NAMALWA (cell line): Measurements from ENCODE around the gene SAMD14.

Experiments
- DNase-seq: peaks from one replicate; pipeline ENCODE4 v3.0.0-alpha.2; 2015; ENCODE audit warnings: low spot score

SAMD14 gene

DNA sequence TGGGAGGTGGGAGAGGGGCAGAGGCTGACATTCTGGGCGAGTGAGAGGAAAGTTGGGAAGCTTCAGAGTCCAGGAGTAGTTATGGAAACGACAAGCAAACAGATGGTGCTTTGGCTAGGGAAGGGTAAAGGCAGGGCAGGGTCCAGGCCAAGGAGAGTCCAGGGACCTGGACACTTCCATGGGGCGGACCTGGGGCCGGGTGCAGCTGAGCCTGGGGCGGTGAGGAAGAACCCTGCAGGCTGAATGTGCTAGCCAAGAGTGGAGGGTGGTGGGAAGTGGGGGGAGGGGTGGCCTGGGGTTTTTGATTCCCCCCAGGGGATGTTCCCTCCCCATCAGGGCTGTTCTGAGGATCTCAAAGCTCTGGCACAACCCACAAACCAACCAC, 17.9 kb upstream of the SAMD14 start:
- no peak for DNase-seq

DNA sequence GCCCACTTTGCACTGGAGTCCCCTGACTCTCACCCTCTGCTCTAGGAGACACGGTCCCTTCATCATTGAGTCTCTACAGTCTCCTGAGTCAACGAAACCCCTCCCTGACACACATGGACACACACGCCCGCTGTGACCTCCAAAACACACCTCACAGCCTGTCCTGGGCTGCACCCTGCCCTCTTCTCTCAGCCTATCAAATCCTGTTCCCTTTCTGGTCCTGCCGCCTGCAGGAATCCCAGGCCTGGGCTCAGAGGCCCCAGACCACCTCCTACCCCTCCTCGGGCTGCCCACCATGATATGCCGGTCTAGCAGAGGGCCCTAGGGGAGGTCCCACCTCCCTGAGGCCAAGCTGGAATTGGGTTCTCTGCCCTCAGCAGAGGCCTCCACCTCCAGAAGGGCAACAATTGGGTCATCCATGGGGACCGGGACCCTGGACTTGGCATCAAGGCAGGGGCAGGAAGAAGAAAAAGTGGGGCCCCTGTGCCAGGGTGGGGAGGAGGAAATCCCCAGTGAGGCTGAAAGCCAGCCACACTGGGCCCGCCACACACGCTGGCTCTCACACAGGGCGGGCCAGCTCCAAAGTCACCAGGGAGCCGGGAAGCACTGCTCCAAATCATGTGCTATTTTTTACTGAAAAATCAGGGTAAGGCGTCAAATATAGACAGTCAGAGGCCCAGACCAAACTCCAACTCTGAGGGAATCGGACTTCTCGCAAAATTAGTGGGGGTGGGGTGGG, 17.1 kb upstream of the SAMD14 start:
- peak; percentile 40 for DNase-seq

DNA sequence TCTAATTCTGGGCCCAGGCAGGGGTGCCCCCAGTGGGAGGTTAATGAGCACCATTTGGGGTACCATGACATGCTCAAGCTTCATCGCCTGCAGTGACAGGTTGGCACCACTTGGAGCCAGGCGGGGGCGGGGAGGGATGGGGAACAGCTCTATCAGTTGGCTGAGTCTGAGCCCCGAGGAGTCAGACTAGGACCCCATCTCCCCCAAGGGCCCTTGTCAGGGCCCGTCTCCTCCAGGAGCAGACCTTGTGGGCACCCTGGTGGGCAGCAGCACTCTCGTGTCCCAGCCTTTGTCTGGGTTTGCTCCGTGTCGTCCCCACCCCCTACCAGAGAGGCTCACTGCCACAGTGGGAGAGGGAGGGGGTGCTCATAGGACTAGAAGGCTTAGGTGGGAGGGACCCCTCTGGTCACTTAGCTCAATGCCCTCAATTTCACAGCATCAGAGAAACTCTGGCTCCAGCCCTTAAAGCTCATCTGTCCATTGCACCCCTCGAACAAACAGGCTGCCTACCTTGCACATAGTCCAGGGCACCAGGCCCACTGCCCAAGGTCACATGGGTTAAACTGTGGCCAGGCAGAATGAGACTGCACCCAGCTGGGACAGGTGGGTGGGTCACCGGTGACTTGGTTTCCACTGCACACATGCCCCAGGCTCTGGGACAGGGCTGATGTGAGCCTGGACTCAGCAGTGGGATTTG, 16.4 kb upstream of the SAMD14 start:
- no peak for DNase-seq

DNA sequence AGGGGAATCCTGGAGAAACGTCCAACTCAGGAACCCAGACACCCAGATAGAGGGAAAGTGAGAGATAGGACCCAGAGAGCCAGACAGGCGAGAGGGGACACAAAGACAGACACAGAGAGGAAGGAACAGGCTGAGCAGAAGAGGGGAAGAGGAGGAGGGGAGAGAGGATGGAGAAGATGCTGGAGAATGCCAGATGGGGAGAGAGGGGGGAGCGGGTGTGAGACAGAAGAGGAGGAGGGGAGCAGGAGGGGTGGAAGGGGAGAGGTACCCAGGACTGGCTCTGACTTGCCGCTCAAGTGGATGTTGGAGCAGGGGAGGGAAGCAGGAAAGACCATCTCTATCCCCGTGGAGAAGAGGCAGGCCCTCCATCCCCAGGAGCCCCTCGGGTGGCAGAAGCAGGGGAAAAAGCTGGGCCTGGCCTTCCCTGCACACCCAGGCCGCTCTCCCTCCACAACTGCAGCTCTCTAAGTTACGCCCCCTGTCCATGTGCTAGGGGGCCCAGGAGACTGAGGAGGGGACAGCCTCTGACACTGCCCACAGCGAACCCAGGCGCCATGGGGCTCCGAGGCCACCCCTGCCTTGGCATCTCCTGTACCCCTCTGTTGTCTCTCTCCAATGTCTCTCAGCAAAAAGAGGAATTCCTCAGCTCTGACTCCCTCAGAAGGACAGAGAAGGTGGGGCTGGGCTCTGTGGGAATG, 15.7 kb upstream of the SAMD14 start:
- DNase-seq, result no peak

DNA sequence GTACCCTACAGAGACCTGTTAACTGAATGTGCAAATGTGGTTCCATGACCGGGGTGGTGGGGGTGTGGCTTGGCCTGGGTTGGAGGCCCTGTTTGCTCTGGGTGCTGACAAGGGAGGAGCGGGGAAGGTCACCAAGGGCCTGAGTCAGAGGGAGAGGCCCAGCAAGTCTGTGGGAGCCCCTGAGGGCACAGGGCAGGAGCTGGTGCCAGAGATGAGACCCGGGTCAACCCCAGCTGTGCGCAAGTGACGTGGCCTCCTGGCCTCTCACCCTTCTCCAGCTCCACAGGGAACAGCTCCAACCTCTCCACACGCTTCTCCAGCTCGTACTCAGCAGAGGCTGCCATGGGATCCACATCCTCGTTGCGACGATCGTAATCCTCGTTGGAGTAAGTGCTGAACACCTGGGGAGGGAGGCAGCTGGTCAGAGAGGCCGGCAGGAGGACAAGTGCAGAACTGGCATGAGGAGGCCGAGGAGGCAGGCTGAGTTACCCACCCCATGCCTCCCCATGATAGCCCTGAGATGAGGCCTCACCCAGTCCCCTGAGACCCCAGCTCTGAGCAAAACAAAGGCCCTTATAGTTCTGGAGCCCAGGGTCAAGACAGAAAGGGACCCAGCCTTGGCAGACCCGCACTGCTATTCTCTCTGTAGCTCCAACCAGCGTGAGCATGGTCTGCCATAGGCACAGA, 15.0 kb upstream of the SAMD14 start:
- DNase-seq, result no peak

DNA sequence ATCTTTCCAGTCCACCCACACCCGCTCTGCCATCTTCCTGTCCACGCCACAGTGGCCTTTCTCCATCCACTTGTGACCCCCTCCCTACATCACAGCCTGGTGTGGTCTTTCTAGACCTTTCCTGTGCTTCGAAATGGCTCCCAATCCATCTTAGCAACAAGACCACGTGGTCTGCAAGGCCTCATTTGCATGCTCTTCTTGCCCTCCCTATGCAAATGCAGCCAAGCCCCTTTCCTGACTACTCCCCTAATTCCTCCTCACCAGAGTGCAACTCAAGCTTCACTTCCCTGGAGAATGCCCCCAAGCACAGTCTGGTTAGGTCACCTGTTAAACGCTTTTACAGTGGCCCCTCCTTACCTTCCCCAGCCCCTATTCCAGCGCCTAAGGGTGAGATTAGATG, 14.4 kb upstream of the SAMD14 start:
- peak; percentile 29 for DNase-seq

DNA sequence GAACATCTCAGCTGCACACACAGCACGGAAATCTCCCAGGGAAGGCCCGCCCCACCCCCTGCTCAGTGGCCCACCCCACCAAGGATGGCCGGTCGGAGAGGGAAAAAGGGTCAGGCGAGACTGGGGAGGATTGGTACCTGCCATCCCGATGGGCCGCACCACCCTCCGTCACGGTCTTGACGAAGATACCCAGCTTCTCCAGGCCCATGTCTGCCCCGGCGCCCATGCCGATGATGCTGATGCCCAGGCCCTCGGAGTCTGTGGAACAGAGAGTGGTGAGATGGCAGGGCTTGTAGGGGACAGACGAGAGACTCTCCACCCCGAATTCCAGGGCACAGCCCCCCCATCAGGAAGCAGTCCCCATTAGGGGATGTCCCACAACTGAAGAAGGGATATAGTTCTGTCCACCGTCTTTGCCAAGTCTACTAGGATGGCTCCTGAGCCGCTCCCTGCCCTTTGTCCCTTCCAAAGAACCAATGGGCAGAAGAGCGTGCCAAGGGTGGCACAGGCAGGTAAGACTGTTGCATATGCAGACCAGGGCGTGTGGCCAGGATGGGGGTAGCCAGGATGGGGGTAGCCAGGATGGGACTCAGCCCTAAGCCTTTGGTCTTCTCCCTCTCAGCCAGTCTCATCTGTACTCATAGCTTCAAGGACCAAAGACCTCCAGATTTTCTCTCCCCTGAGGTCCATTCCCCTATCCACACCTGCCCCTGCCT, 13.7 kb upstream of the SAMD14 start:
- DNase-seq, result no peak

DNA sequence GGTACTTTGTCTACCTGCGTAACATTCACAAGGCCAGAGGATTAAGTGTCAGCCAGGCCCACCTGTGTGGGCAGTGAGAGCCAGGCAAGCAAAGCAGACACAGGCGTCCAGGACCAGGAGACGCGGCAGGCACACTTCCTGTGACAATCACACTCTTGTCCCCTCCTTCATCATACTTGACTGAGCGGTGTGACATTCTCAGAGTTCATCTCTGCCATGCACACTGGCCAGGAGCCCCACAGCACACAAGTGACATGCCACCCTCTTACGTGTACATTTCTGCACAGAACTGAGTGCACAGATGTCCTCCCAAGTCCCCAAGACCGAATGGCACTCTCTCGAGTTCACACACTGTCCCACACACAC, 11.8 kb upstream of the SAMD14 start:
- DNase-seq, result no peak

DNA sequence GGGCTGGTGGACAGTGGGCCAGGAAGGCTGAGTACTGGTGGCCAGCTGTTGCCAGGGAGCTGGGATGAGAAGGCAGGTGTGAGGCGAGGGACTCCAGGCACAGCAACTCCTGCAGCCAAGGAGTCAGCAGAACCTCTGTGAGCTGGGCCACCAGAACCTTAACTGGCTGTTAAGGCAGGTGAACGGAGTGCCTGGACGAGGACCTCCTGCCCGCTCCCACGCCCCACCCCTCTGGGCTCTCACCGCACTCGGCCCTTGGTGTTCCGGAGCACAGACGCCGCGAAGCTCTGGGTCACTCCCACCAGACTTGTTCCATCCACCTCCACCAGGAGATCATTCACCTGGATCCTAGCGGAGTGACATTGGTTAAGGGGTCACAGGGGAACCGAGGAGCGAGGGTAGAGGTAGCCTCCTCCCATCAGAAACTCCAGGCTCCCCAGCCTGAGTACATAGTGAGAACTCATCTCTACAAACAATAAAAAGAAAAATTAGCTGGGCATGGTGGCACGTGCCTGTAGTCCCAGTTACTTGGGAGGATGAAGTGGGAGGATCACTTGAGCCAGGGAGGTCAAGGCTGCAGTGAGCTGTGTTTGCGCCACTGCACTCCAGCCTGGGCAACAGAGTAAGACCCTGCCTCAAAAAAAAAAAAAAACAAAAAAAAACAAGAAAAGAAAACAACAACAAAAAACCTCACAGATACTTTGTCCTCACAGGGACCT, 11.2 kb upstream of the SAMD14 start:
- no peak for DNase-seq

DNA sequence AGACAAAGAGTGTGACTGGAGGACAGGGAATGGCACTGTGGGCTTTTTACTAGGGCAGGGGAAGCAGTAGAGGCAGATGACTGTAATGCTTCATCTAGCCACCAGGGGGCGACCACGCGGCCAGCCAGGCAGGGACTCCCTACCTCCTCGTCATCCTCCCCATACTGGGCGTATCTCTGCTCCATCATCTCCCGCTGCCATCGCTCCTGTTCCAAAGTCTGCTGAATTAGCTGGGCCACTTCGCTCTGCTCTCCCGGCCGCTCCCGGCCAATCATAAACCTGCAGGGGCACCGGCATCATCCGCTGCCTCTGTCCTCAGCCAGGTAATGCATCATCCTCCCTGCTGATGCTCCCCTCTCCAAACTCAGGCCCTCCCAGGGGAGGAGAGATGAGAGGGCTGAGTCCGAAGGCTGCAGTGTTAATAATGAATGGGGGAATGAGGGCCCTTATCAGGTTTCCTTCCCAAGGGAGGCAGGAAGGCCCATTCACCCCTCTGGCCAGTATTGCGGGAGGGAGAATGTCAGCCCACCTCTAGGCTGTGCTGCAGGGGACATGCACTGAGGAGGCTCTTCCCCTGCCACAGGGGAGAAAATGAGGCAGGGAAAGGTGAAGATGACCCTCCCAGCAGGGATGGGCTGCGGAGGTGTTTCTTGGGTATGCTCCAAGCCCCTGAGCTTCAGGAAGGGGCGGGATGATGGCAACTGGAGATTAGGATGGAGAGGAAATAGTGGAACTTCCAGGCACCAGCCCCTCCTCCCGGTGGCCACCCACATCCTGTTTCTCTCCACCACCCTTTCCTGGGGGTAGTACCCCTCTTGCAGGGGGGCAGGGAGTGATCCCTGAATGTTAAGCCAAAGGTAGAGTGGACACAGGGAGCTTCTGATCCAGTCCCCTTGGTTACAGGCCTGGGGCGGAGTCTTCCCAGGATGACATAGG, 10.3 kb upstream of the SAMD14 start:
- DNase-seq, result peak; percentile 67

DNA sequence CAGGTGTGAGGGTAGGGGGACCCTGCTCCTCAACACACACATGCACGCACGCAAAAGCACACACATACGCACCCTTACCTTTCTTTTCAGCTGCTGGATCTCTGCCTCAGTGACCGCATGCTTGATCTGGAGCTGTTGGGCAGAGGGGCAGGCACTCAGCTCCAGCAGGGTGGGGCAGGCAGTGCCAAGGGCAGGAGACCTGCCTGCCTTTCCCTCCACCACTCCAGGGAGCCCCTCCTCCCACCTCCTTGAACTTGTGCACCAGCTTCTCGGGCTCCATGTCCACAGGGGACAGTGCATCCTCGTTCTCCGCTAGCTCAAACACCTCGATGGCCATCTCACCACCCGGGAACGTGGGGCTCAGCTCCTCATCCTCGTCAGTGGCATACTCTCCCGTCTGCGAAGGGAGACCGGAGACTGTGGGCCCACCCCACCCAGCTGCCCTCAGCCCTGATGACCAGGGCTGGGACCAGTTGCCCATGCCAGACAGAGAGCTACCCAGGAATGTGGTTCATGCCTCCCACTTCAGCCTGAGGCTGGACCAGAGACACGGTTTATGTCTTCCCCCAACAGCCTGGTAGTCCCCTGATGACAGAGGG, 9.3 kb upstream of the SAMD14 start:
- no peak for DNase-seq

DNA sequence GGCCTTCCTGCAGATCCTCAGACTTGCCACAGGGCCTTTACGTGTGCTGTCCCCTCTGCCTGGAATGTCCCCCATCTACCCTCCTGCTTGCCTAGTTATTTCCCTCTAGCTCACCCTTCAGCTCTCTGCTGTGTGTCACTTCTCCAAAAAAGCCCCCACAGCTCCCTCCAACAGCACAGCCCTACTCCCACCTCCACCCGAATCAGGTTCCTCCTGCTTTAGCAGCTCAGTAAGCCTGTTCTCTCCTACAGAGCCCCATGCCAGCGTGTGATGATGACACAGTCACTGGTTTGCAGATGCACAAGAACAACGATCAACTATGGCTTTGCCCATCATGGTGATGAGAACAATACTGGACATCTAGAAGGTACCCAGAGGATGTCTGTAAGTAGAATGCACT, 7.1 kb upstream of the SAMD14 start:
- DNase-seq, result no peak

DNA sequence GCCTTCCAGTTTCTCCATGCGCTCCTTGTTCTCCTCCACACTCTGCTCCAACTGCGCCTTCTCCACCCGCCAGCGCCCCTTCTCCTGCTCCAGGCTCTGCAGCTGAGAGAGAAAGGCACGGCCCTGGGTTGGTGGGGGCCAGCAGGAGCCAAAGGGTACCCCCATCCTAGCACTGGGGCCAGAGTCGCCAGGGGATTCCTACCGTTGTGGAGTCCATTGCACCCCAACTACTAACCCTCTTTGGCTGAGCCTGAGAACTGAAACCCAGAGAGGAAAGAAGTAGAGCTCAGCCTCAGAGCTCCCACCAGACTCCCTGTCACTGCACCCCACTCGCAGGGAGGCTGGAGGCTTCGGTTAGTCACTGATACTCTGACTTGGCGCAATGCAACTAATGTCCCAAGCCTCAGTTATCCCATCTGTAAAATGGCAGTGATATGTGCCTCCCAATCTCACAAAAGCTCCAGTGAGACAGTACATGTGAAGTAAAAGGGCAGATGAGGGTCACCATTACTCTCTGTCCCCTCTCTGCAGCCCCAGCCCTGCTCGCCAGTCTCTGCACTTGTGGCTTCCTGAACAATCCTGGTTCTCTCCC, 6.2 kb upstream of the SAMD14 start:
- DNase-seq, result no peak

DNA sequence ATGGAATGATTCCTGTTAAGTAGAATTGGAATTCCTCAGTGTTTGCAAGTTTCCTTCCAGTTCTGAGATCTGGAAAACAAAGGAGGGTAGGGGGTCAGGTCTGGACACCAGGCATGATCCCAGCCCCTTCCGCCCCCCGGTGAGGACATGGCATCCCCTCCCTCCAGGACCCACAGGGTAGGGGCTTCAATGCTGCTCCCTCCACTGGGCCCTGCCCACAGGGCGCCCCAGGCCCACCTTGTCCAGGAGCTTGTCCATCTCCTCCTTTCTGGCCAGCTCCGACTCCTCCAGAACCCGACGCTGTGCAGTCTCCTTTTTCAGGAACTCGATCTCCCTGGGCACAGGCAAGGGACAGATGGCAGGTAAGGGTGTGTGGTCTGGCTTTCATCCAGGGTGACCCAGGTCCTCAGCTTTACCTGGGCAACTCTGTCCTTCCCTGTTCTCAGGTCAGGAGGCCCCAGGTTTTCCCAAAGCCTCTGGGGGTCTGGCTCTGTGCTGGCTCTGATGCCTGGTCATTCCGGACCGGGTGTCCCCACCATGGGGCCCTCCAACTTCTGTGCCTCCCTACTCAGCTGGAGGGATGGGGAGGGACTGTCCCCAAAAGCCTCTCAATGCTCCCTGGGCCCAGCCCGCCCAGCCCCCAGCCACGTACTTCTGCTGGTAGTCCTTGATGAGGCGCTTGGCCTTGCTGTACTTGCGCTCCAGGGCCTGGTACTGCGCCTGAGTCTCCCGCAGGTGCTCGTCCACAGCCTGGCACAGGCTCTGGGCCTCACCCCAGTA, 5.5 kb upstream of the SAMD14 start:
- DNase-seq, result no peak

DNA sequence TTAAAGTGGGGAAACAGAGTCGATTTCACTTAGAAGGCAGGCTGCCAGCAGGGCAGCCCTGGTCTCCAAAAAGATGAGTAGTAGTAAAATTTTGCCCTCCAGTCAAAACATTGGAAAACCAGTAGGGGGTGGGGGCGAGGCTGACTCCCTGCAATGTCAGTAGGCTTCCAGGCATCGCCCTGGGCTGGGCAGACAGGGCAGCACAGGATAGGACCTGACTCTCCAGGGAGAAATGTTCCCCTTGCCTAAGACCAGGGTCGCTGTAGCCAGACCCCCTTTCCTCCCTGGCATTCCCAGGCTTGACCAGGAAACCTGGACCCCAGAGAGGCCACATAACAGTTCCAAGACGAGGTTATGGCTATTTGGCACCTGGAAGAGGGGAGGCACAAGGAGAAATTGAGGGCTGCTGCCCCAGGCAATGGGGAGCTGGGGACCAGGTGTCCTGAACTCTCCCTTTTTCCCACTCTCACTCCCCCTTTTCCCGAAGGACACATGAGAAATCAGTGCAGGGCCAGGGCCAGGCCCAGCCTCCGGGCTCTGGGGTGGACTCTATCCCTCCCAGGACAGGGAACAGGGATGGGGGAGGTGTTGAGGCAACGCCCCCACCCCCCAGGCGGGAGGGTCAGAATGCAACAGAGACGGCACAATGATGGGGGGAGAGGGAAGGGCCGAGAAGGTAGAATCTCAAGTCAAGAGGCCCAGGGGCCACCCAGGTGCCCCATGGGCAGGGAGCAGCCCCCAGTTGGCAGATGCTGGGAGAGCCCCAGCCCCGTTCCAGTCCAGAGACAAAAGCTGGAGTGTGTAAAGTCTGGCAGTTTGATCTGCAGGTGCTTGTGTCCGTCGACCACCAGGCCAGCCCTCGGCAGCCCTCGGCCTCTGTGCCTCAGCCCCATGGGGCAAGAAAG, 4.5 kb upstream of the SAMD14 start:
- no peak for DNase-seq

DNA sequence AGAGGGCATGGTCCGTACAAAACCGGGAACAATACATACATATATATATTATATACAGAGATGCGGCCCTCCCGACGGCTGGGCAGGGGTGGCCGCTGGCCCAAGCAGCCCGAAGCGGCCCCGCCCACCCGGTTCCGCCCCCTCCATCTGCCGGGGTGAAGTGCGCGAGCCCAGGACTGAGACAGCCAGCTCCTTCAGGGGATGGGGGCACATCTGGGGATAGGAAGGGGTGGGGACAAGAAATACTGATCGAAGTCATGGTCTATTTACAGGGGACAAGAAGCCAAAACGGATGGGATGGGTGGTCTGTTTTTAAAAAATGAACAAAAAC, 3.8 kb upstream of the SAMD14 start:
- DNase-seq, result no peak

DNA sequence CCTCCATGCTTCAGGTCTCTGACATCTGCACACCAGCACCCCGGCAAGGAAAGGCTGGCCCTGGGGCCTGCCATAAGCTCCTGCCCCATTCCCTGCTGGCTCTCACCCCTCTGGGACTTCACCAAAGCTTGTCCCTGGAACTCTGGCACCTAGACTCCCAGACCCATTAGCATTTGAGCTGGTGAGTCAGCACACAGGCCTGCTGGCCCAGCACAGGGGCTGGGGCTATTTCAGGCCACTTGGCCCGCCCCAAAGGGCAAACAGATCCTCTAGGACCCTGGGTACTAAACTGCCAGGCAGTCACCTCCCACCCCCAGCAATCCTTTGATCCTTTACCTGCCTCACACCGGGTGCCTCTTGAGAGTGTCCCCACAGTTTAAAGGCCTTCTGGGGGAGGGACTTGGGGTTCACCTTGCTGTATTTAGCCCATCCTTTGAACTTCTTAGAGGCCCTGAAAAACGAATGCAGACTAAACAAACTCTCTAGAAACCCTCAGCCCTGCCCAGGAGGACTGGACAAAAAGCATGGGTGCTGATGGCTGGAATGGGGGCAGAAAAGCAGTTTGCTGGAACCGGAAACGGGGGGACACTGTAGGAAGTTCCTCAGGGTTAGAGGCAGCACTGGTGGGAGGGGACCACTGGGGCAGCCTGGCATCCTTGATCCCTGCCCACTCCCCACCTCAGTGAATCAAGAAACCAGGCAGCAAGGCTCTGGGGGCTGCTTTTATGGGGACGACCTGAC, 3.2 kb upstream of the SAMD14 start:
- DNase-seq, result no peak
